H1 (cell line): ENCODE data around the gene GAPDHS. TPM values are rescaled to one million over a fixed set of nuclear protein-coding genes. Genes with fewer than 3 reads are reported as not detected.

Experiments used
- CTCF ChIA-PET: fragments of 300-600 bp; sonication (Branson Sonifier 250); formaldehyde crosslinking; loops from one replicate; lab custom pipeline; 2021; ENCODE audit not compliant: partially characterized antibody; lab: Charles Lee
- POLR2A ChIA-PET: fragments of 300-600 bp; sonication (Branson Sonifier 250); formaldehyde crosslinking; loops from one replicate; lab custom pipeline; 2021; ENCODE audit warnings: inconsistent platforms; ENCODE audit not compliant: partially characterized antibody; lab: Charles Lee
- DNase-seq, 2 experiments: peaks; one replicate each; pipeline versions ENCODE4 v3.0.0 to v3.0.0-alpha.2; 2010 to 2022; ENCODE audit warnings: low spot score in 2 of 2, low read depth in 1 of 2, mixed read lengths in 1 of 2
- FAIRE-seq: peaks from 2 replicates; lab custom pipeline; 2011; peaks lifted over from hg19 to GRCh38; lab: Jason Lieb, UNC
- H2AFZ ChIP-seq: 2 replicates; pipeline ENCODE4 v1.8.1; 2012; ENCODE audit warnings: low read length, inconsistent platforms
- H2AK5ac ChIP-seq: 2 replicates; pipeline ENCODE4 v1.6.1; 2013; ENCODE audit warnings: low read depth, low read length
- H2BK120ac ChIP-seq: replicated peaks from 2 replicates; pipeline ENCODE3; 2013; ENCODE audit warnings: low read depth, low read length, inconsistent platforms
- H2BK12ac ChIP-seq: 2 replicates; pipeline ENCODE4 v1.6.1; 2013; ENCODE audit warnings: low read depth, low read length
- H2BK15ac ChIP-seq: 2 replicates; pipeline ENCODE4 v1.6.1; 2013; ENCODE audit warnings: low read length
- H2BK20ac ChIP-seq: 2 replicates; pipeline ENCODE4 v1.6.1; 2013; ENCODE audit warnings: low read length
- H2BK5ac ChIP-seq: 2 replicates; pipeline ENCODE4 v1.6.1; 2013; ENCODE audit warnings: low read depth, low read length
- H3K14ac ChIP-seq: 2 replicates; pipeline ENCODE4 v1.6.1; 2013; ENCODE audit warnings: inconsistent platforms; ENCODE audit not compliant: insufficient read length
- H3K18ac ChIP-seq: 2 replicates; pipeline ENCODE4 v1.6.1; 2013; ENCODE audit warnings: low read length; ENCODE audit errors: extremely low read depth
- H3K23ac ChIP-seq: 2 replicates; pipeline ENCODE4 v1.6.1; 2013; ENCODE audit warnings: inconsistent platforms; ENCODE audit not compliant: insufficient read length
- H3K23me2 ChIP-seq: 2 replicates; pipeline ENCODE4 v1.6.1; 2013; ENCODE audit warnings: low read depth, low read length
- H3K27ac ChIP-seq: 2 replicates; pipeline ENCODE4 v1.6.1; 2011; ENCODE audit warnings: low read depth, low read length, inconsistent platforms
- H3K27me3 ChIP-seq, 4 experiments: replicated peaks in 1 of 4; 1 replicate in 1 of 4; 2 replicates in 3 of 4; pipeline versions ENCODE4 v1.6.1 to v1.8.1; 2011 to 2013; ENCODE audit warnings: low read length in 3 of 4, mild to moderate bottlenecking in 3 of 4, inconsistent platforms in 2 of 4, mixed read lengths in 2 of 4, moderate library complexity in 1 of 4; ENCODE audit not compliant: control insufficient read depth in 3 of 4, insufficient read depth in 3 of 4; ENCODE audit errors: extremely low read depth in 1 of 4
- H3K36me3 ChIP-seq, 4 experiments: 2 replicates each; pipeline versions ENCODE4 v1.6.1 to v1.8.1; 2011 to 2013; ENCODE audit warnings: mild to moderate bottlenecking in 4 of 4, low read length in 3 of 4, moderate library complexity in 2 of 4, control low read depth in 1 of 4, inconsistent platforms in 1 of 4; ENCODE audit not compliant: insufficient read depth in 4 of 4, control insufficient read depth in 2 of 4
- H3K4ac ChIP-seq: replicated peaks from 2 replicates; pipeline ENCODE3; 2013; ENCODE audit warnings: low read length, low read depth, mixed read lengths, inconsistent platforms; ENCODE audit not compliant: insufficient read length
- H3K4me1 ChIP-seq, 4 experiments: replicated peaks in 1 of 4; 1 replicate in 1 of 4; 2 replicates in 3 of 4; pipeline versions ENCODE4 v1.6.1 to v1.8.1; 2011 to 2013; ENCODE audit warnings: low read length in 3 of 4, inconsistent platforms in 2 of 4, mixed read lengths in 1 of 4; ENCODE audit not compliant: insufficient read depth in 4 of 4, control insufficient read depth in 3 of 4
- H3K4me2 ChIP-seq, 2 experiments: 2 replicates each; pipeline versions ENCODE4 v1.6.1 to v1.8.1; 2011 to 2013; ENCODE audit warnings: low read depth in 2 of 2, low read length in 2 of 2, control low read depth in 1 of 2, inconsistent platforms in 1 of 2, mild to moderate bottlenecking in 1 of 2; ENCODE audit not compliant: insufficient read depth in 1 of 2
- H3K4me3 ChIP-seq, 4 experiments: fragments of 200-600, 300-600 bp in 1 of 4; sonication (generic), shearing (Covaris generic), sonication (Bioruptor Twin) in 1 of 4; 2 replicates each; pipeline versions ENCODE4 v1.5.1 to v1.8.1; 2011 to 2016; ENCODE audit warnings: low read length in 4 of 4, low read depth in 3 of 4, control low read depth in 2 of 4, inconsistent platforms in 2 of 4, mild to moderate bottlenecking in 2 of 4, mixed read lengths in 1 of 4, moderate library complexity in 1 of 4; ENCODE audit not compliant: insufficient read depth in 2 of 4; ENCODE audit errors: extremely low read depth in 1 of 4
- H3K56ac ChIP-seq: replicated peaks from 2 replicates; pipeline ENCODE3; 2013; ENCODE audit warnings: low read depth, mild to moderate bottlenecking, mixed read lengths, low read length, inconsistent platforms; ENCODE audit not compliant: insufficient read length
- H3K79me1 ChIP-seq: 2 replicates; pipeline ENCODE4 v1.6.1; 2013; ENCODE audit warnings: low read depth, low read length, control low read depth
- H3K79me2 ChIP-seq, 2 experiments: 2 replicates each; pipeline versions ENCODE4 v1.6.1 to v1.8.1; 2012 to 2013; ENCODE audit warnings: low read length in 2 of 2, mild to moderate bottlenecking in 2 of 2, inconsistent platforms in 1 of 2; ENCODE audit not compliant: insufficient read depth in 2 of 2, control insufficient read depth in 1 of 2
- H3K9ac ChIP-seq, 4 experiments: replicated peaks in 1 of 4; 1 replicate in 1 of 4; 2 replicates in 3 of 4; pipeline versions ENCODE4 v1.6.1 to v1.8.1; 2011 to 2013; ENCODE audit warnings: low read depth in 3 of 4, low read length in 3 of 4, control low read depth in 2 of 4, mild to moderate bottlenecking in 2 of 4, moderate library complexity in 2 of 4, inconsistent platforms in 1 of 4; ENCODE audit errors: extremely low read depth in 1 of 4
- H3K9me3 ChIP-seq, 2 experiments: 2 replicates each; pipeline versions ENCODE4 v1.6.1 to v1.8.1; 2012 to 2013; ENCODE audit warnings: mild to moderate bottlenecking in 2 of 2, moderate library complexity in 2 of 2, control low read depth in 1 of 2, inconsistent platforms in 1 of 2, low read depth in 1 of 2, low read length in 1 of 2, mixed read lengths in 1 of 2; ENCODE audit not compliant: insufficient read depth in 2 of 2
- H4K20me1 ChIP-seq, 2 experiments: replicated peaks in 1 of 2; 2 replicates each; pipeline versions ENCODE3 to v1.8.1; 2011 to 2013; ENCODE audit warnings: inconsistent platforms in 2 of 2, low read length in 2 of 2, mild to moderate bottlenecking in 1 of 2; ENCODE audit not compliant: insufficient read depth in 2 of 2, control insufficient read depth in 1 of 2
- H4K5ac ChIP-seq: 2 replicates; pipeline ENCODE4 v1.6.1; 2013; ENCODE audit warnings: low read length, low read depth, mixed read lengths, inconsistent platforms; ENCODE audit not compliant: insufficient read length
- H4K8ac ChIP-seq: 2 replicates; pipeline ENCODE4 v1.8.0; 2013; ENCODE audit warnings: mild to moderate bottlenecking, moderate library complexity, low read length, inconsistent platforms; ENCODE audit not compliant: insufficient read depth; ENCODE audit errors: extremely low read depth
- H4K91ac ChIP-seq: replicated peaks from 2 replicates; pipeline ENCODE3; 2013; ENCODE audit warnings: low read length, mixed read lengths, inconsistent platforms; ENCODE audit not compliant: insufficient read length
- POLR2A ChIP-seq, 2 experiments: IDR thresholded peaks; 1 replicate in 1 of 2; 2 replicates in 1 of 2; pipeline ENCODE4 v1.6.1; 2011; ENCODE audit warnings: low read depth in 2 of 2, low read length in 2 of 2, mild to moderate bottlenecking in 2 of 2; ENCODE audit errors: control extremely low read depth in 1 of 2
- RNF2 ChIP-seq: fragments of 200-900, 300-1000 bp; sonication (generic); IDR thresholded peaks from 2 replicates; pipeline ENCODE4 v1.7.1; 2016; ENCODE audit warnings: borderline replicate concordance, low read depth, mild to moderate bottlenecking, antibody characterized with exemption, low read length; ENCODE audit not compliant: poor library complexity, severe bottlenecking; ENCODE audit errors: missing control alignments
- SRF ChIP-seq: IDR thresholded peaks from 2 replicates; pipeline ENCODE4 v1.6.1; 2011; ENCODE audit warnings: mild to moderate bottlenecking, low read depth, low read length, moderate library complexity
- SUZ12 ChIP-seq: fragments of 200-600 bp; sonication (generic); IDR thresholded peaks from 2 replicates; pipeline ENCODE4 v1.6.1; 2012; ENCODE audit warnings: mild to moderate bottlenecking, inconsistent platforms, low read length, moderate library complexity, mixed read lengths
- whole genome bisulfite sequencing, 2 experiments: shearing (Covaris generic) in 1 of 2; methylation state at CpG; one replicate each; pipeline versions ENCODE4 v1.1.6 to v1.1.7; 2013 to 2015; ENCODE audit warnings: low lambda C conversion rate in 2 of 2, mixed read lengths in 2 of 2, inconsistent platforms in 1 of 2, low coverage in 1 of 2, missing lambda C conversion rate in 1 of 2; ENCODE audit not compliant: insufficient replicate concordance in 2 of 2, insufficient coverage in 1 of 2, insufficient read length in 1 of 2; ENCODE audit errors: extremely low coverage in 1 of 2, missing lambda C conversion rate in 1 of 2; 5-methylcytosine and 5-hydroxymethylcytosine counted together
- polyA plus RNA-seq, 7 experiments: library from polyadenylated mRNA; depleted of rRNA in 3 of 7; stranded (reverse) in 5 of 7; unstranded in 2 of 7; fragments of >200 nt in 5 of 7; fragments of 200-250 nt in 2 of 7; gene quantifications; 1 replicate in 5 of 7; 2 replicates in 1 of 7; 4 replicates in 1 of 7; pipeline versions ENCODE4 v1.2.1 to v1.2.3, GENCODE V29; 2011 to 2013; ENCODE audit warnings: missing spikeins in 2 of 7, mixed read lengths in 2 of 7
- total RNA-seq: library from RNA; stranded (reverse); fragmentation: NEBNext Ultra II Directional; extraction: Animal tissue kit (Norgen Biotek cat#: 25700); gene quantifications from 2 replicates; pipeline ENCODE4 v1.2.1, GENCODE V29; 2021

Gene GAPDHS
- total and polyA plus RNA-seq, 2 of the 8 experiments (the other 6 are each of a cell fraction or from before 2014, with no cell fraction given) = 0.26 TPM; not detected in 1

- no peak overlapping the region; the same call in 1 of the 2 replicates for H4K8ac ChIP-seq
- no peaks in the 10 kb centered on the region for H3K36me3 ChIP-seq
- no peak overlapping the region for H3K18ac ChIP-seq
- POLR2A ChIA-PET = interaction anchor here (0.9 to 2.3 kb wide), 7 partner anchors 8 to 22 kb away, joined by 3 to 5 read pairs (median 4); no protein-coding TSS in a partner anchor
- no peak overlapping the region for H3K4me2 ChIP-seq
- H2BK20ac ChIP-seq = no peak overlapping the region
- peaks cover 0 to 25% (median 17%) of the 10 kb centered on the region in 4 experiments; a peak in 6 of 7 replicates for H3K4me1 ChIP-seq
- 91% methylated on average over 2 of the region's 2 CpGs; no CpG with 5 or more reads in 1 of the 2 experiments for WGBS, 2 experiments
- no peak overlapping the region for H3K27ac ChIP-seq
- no peaks in the 10 kb centered on the region for H3K79me2 ChIP-seq
- H3K23ac ChIP-seq = no peak overlapping the region
- no peak overlapping the region for H2AK5ac ChIP-seq
- DNase-seq (no peak), FAIRE-seq (no peak)
- H3K27me3 ChIP-seq = peaks cover 0 to 5% (median 3%) of the 10 kb centered on the region in 4 experiments; a peak in 2 of 7 replicates
- no peak overlapping the region for H2BK12ac ChIP-seq
- no peak overlapping the region for H2BK15ac ChIP-seq
- H4K5ac ChIP-seq = no peak overlapping the region
- CTCF ChIA-PET = interaction anchor here (1.2 to 1.4 kb wide), 3 partner anchors 18 to 75 kb away, joined by 3 to 6 read pairs (median 4); no protein-coding TSS in a partner anchor
- H3K4ac ChIP-seq = no peak overlapping the region
- no peak overlapping the region for H3K14ac ChIP-seq
- H4K91ac ChIP-seq = no peak overlapping the region
- no peak overlapping the region for H3K56ac ChIP-seq
- no peak overlapping the region for H2BK5ac ChIP-seq
- no peak overlapping the region for H2AFZ ChIP-seq
- no peak overlapping the region for H3K4me3 ChIP-seq
- H4K20me1 ChIP-seq = no peaks in the 10 kb centered on the region
- no peak overlapping the region for H3K9ac ChIP-seq
- H3K79me1 ChIP-seq = no peaks in the 10 kb centered on the region; the same call in 1 of the 2 replicates
- H2BK120ac ChIP-seq = no peak overlapping the region
- no peaks in the 10 kb centered on the region for H3K9me3 ChIP-seq
- peaks cover 5% of the 10 kb centered on the region; the same call in 1 of the 2 replicates for H3K23me2 ChIP-seq
- TF ChIP-seq SRF (no peak), SUZ12 (no peak), RNF2 (no peak), POLR2A (IDR thresholded peaks at IDR 0.05; ENCODE audit: control extremely low read depth in 1 of 2, low read depth in 2 of 2, low read length in 2 of 2) (no peak)
Measured at GRCh38 chr19:35517342-35517741, 15.9 kb upstream of the GAPDHS start.
